SJSA1 (cell line): ENCODE data around the gene RPL39L. TPM values are rescaled to one million over a fixed set of nuclear protein-coding genes. Genes with fewer than 3 reads are reported as not detected.

Source experiments
- DNase-seq, 2 experiments: peaks; one replicate each; pipeline ENCODE4 v3.0.0-alpha.2; 2015 to 2020; ENCODE audit warnings: low spot score in 2 of 2, low read depth in 1 of 2
- H3K27ac ChIP-seq: fragments of 250-450 bp; sonication (Bioruptor Pico); 2 replicates; pipeline ENCODE4 v1.5.1; 2020; ENCODE audit warnings: mild to moderate bottlenecking, moderate library complexity
- H3K27me3 ChIP-seq: fragments of 250-450 bp; sonication (Bioruptor Pico); replicated peaks from 2 replicates; pipeline ENCODE4 v1.5.1; 2020; ENCODE audit warnings: mild to moderate bottlenecking, moderate library complexity
- H3K36me3 ChIP-seq: fragments of 250-450 bp; sonication (Bioruptor Pico); 2 replicates; pipeline ENCODE4 v1.5.1; 2020; ENCODE audit warnings: mild to moderate bottlenecking
- H3K4me1 ChIP-seq: fragments of 250-450 bp; sonication (Bioruptor Pico); replicated peaks from 2 replicates; pipeline ENCODE4 v1.6.1; 2021; ENCODE audit warnings: mild to moderate bottlenecking
- H3K4me3 ChIP-seq: fragments of 250-450 bp; sonication (Bioruptor Pico); 2 replicates; pipeline ENCODE4 v1.5.1; 2020; ENCODE audit warnings: mild to moderate bottlenecking
- H3K9me3 ChIP-seq: fragments of 250-450 bp; sonication (Bioruptor Pico); replicated peaks from 2 replicates; pipeline ENCODE4 v1.5.1; 2020; ENCODE audit warnings: mild to moderate bottlenecking
- total RNA-seq: library from RNA; depleted of rRNA; stranded (reverse); fragments of >200 nt; shearing (Covaris generic); gene quantifications from 2 replicates; pipeline ENCODE4 v1.2.3, GENCODE V29; 2014

The RPL39L gene
- total RNA-seq, 1 experiment from 2014 or later, result 55.7 TPM

GRCh38 chr3:187101184-187102072 lies 37.9 kb downstream of the RPL39L start:
- peak; percentile 66 to 67 for DNase-seq
- Histone ChIP-seq H3K4me3 (no peak overlapping the region), H3K9me3 (no peaks in the 10 kb centered on the region; the same call in 1 of the 2 replicates), H3K27ac (peak overlapping the region; percentile 37; the same call in 1 of the 2 replicates), H3K27me3 (no peaks in the 10 kb centered on the region), H3K4me1 (peaks cover 17% of the 10 kb centered on the region), H3K36me3 (no peaks in the 10 kb centered on the region)

DNA sequence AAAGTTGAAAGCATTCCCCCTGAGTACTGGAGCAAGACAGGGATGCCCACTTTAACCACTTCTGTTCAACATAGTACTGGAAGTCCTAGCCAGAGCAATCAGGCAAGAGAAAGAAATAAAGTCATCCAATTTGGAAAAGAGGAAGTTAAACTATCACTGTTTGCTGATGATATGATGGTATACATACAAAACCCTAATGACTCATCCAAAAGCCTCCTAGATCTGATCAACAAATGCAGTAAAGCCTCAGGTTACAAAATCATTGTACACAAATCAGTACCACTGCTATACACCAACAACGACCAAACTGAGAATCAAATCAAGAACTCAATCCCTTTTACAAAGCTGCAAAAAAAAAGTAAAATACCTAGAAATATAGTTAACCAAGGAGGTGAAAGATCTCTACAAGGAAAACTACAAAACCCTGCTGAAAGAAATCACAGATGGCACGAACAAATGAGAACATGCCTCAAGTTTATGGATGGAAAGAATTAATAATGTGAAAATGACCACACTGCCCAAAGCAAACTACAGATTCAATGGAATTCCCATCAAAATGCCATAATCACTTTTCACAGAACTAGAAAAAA lies 40.3 kb downstream of the RPL39L start:
- Histone ChIP-seq H3K4me1 (peaks cover 17% of the 10 kb centered on the region), H3K9me3 (no peaks in the 10 kb centered on the region; the same call in 1 of the 2 replicates), H3K27me3 (no peaks in the 10 kb centered on the region), H3K4me3 (no peak overlapping the region), H3K36me3 (no peaks in the 10 kb centered on the region), H3K27ac (no peak overlapping the region)
- DNase-seq, result no peak

DNA sequence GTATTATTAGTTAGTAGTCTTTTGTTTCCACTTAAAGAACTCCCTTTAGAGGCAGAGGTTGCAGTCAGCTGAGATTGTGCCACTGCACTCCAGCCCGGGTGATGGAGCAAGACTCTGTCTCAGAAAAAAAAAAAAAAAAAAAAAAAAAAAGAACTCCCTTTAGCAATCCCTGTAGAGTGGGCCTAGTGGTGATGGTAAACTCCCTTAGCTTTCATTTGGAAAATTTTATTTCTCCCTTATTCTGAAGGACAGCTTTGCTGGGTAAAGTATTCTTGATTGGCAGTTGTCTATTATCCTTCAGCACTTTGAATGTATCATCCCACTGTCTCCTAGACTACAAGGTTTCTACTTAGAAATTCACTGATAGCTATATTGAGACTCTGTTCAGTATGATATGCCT lies 46.0 kb downstream of the RPL39L start:
- Histone ChIP-seq H3K27ac (no peak overlapping the region), H3K36me3 (no peaks in the 10 kb centered on the region), H3K4me3 (no peak overlapping the region), H3K9me3 (no peaks in the 10 kb centered on the region), H3K4me1 (no peaks in the 10 kb centered on the region), H3K27me3 (no peaks in the 10 kb centered on the region)
- DNase-seq, result no peak

GRCh38 chr3:187088701-187089100 lies 50.6 kb downstream of the RPL39L start:
- Histone ChIP-seq H3K27me3 (no peaks in the 10 kb centered on the region), H3K27ac (no peak overlapping the region), H3K4me3 (no peak overlapping the region), H3K36me3 (no peaks in the 10 kb centered on the region), H3K9me3 (no peaks in the 10 kb centered on the region), H3K4me1 (peaks cover 9% of the 10 kb centered on the region)
- no peak for DNase-seq

- H3K9me3 ChIP-seq, result no peaks in the 10 kb centered on the region
- no peak overlapping the region for H3K4me3 ChIP-seq
- H3K36me3 ChIP-seq, result no peaks in the 10 kb centered on the region
- no peak overlapping the region for H3K27ac ChIP-seq
- no peaks in the 10 kb centered on the region for H3K27me3 ChIP-seq
- peaks cover 9% of the 10 kb centered on the region for H3K4me1 ChIP-seq
- no peak for DNase-seq
These were observed 52.5 kb downstream of the RPL39L start for GRCh38 chr3:187086831-187087230.

DNA sequence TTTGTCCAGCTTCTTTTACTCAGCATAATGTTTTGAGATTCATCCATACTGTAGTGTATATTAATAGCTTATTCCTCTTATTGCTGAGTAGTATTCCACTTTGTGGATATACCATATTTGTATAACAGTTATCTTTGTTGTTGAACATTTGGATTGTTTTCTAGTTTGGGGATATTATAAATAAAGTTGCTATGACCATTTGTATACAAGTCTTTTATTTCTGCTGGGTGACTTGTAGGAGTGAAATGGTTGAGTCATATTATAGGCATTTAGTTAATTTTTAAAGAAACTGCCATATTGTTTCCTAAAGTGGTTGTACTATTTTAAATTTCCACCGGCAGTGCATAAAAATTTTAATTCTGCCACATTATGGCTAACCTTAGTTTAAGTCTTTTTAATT lies 53.4 kb downstream of the RPL39L start:
- Histone ChIP-seq H3K4me3 (no peak overlapping the region), H3K9me3 (no peaks in the 10 kb centered on the region)

GRCh38 chr3:187085021-187085666 lies 54.2 kb downstream of the RPL39L start:
- Histone ChIP-seq H3K36me3 (no peaks in the 10 kb centered on the region), H3K4me1 (peaks cover 9% of the 10 kb centered on the region)
- no peak for DNase-seq

More for the DNA sequence above, 53.4 kb downstream of the RPL39L start:
- no peak for DNase-seq
- H3K36me3 ChIP-seq, result no peaks in the 10 kb centered on the region
- no peak overlapping the region for H3K27ac ChIP-seq
- H3K27me3 ChIP-seq, result no peaks in the 10 kb centered on the region
- peaks cover 9% of the 10 kb centered on the region for H3K4me1 ChIP-seq

GRCh38 chr3:187084580-187084979 lies 54.7 kb downstream of the RPL39L start:
- H3K36me3 ChIP-seq, result no peaks in the 10 kb centered on the region
- peak in 1 of 2 experiments; percentile 21 for DNase-seq
- H3K4me3 ChIP-seq, result no peak overlapping the region
- peaks cover 9% of the 10 kb centered on the region for H3K4me1 ChIP-seq
- no peaks in the 10 kb centered on the region for H3K27me3 ChIP-seq
- peak overlapping the region; percentile 22; the same call in 1 of the 2 replicates for H3K27ac ChIP-seq
- no peaks in the 10 kb centered on the region for H3K9me3 ChIP-seq

More at GRCh38 chr3:187085021-187085666, 54.2 kb downstream of the RPL39L start:
- no peaks in the 10 kb centered on the region for H3K9me3 ChIP-seq
- H3K27ac ChIP-seq, result no peak overlapping the region
- H3K27me3 ChIP-seq, result no peaks in the 10 kb centered on the region
- no peak overlapping the region for H3K4me3 ChIP-seq

- Histone ChIP-seq H3K4me1 (peaks cover 9% of the 10 kb centered on the region), H3K27me3 (no peaks in the 10 kb centered on the region), H3K4me3 (no peak overlapping the region), H3K9me3 (no peaks in the 10 kb centered on the region), H3K27ac (0 out of 2 replicates have a peak overlapping the region, but pooled peaks have one; percentile 22), H3K36me3 (no peaks in the 10 kb centered on the region)
- peak in 1 of 2 experiments; percentile 5 for DNase-seq
These were observed 55.2 kb downstream of the RPL39L start for GRCh38 chr3:187084126-187084525.

GRCh38 chr3:187082758-187083375 lies 56.4 kb downstream of the RPL39L start:
- no peaks in the 10 kb centered on the region for H3K27me3 ChIP-seq
- no peaks in the 10 kb centered on the region for H3K36me3 ChIP-seq
- H3K4me3 ChIP-seq, result no peak overlapping the region
- no peaks in the 10 kb centered on the region for H3K9me3 ChIP-seq
- no peak overlapping the region for H3K27ac ChIP-seq
- no peak for DNase-seq
- H3K4me1 ChIP-seq, result peaks cover 9% of the 10 kb centered on the region

DNA sequence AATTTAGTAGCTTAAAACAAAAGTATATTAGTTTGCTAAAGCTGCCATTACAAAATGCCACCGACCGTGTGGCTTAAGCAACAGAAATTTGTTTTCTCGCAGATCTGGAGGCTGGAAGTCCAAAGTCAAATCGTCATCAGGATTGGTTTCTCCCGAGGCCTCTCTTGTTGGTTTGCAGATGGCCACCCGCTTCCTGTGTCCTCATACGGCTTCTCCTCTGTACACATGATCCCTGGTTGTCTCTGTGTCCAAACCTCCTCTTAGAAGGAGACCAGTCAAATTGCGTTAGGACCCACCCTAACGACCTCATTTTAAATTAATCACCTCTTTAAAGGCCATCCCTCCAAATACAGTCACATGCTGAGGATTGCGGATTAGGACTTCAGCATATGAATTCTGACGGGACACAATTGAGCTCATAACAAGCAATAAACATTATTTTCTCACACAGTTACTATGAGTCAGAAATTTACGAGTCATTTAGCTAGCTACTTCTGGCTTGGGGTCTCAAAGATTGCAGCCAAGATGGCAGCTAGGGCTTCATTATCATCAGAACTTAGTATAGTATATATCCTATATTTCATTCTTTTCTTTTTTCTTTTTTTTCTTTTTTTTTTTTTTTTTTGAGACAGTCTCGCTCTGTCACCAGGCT lies 58.4 kb downstream of the RPL39L start:
- no peak overlapping the region for H3K27ac ChIP-seq
- H3K9me3 ChIP-seq, result no peaks in the 10 kb centered on the region
- no peaks in the 10 kb centered on the region for H3K27me3 ChIP-seq
- H3K36me3 ChIP-seq, result no peaks in the 10 kb centered on the region
- no peak overlapping the region for H3K4me3 ChIP-seq
- peaks cover 9% of the 10 kb centered on the region for H3K4me1 ChIP-seq
- DNase-seq, result no peak

DNA sequence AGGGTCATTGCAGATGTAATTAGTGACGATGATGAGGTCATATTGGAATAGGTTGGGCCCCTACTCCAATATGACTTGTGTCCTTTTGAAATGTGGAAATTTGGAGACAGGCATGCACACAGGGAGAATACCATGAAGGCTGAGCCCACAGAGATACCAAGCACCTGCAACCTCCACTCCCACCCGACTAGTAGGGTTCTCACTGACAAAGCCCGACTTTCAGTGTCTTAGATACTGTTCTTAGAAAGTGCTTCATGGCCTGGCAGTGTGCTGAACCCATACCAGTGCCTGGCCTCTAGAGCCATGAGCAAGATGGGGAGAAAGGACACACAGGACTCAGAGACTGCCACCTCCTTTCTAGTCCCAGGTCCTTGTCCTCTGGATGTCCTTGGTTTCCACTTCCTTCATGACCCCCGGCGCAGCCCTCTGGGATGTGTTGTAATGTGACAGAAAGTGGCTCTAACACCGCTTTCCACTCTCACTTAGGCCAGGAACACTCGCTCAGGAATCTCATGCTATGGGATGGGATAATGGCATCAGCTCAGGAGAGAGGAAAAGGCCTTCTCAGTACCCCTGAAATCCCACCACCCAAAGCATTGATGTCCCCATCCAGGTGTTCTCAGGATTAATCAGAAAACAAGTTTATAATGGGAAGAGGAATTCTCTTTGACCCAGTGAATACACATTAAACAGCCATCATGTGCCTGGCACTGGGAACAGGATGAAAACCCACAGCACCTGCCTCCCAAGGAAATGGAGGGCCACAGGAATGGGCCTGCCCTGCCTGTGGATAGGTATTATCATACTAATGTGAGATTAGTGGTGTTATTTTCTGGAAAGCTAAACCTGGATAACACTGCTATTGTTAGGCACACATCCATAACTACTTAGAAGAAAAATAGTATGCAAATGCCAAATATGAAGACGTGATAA lies 59.9 kb downstream of the RPL39L start:
- H3K27ac ChIP-seq, result no peak overlapping the region
- no peak for DNase-seq
- no peaks in the 10 kb centered on the region for H3K36me3 ChIP-seq
- no peaks in the 10 kb centered on the region for H3K27me3 ChIP-seq
- no peaks in the 10 kb centered on the region for H3K9me3 ChIP-seq
- peaks cover 4% of the 10 kb centered on the region for H3K4me1 ChIP-seq
- H3K4me3 ChIP-seq, result no peak overlapping the region
